ENCODE measurements around the gene IFIT3. TPM values are rescaled to one million over a fixed set of nuclear protein-coding genes. Genes with fewer than 3 reads are reported as not detected.

IFIT3 gene
- total RNA-seq, 1 experiment from 2014 or later: 7.2 TPM

GRCh38 chr10:89355394-89355931 is 27.7 kb downstream of the IFIT3 start:
- Histone ChIP-seq H3K4me3 (no peak overlapping the region), H3K9me2 (ENCODE audit: insufficient read depth) (no peaks in the 10 kb centered on the region; the same call in 1 of the 2 replicates), H2AFZ (no peak overlapping the region), H3K36me3 (ENCODE audit: low read depth) (no peaks in the 10 kb centered on the region), H3K4me2 (no peak overlapping the region), H4K20me1 (ENCODE audit: insufficient read depth) (no peaks in the 10 kb centered on the region), H3K27ac (no peak overlapping the region), H3K27me3 (ENCODE audit: insufficient read depth, low read depth) (no peaks in the 10 kb centered on the region), H3F3A (ENCODE audit: insufficient read depth, low read depth) (peaks cover 24% of the 10 kb centered on the region), H3K4me1 (replicated peaks; ENCODE audit: insufficient read depth) (peaks cover 27% of the 10 kb centered on the region), H3K79me2 (ENCODE audit: low read depth) (no peaks in the 10 kb centered on the region), H3K9me3 (ENCODE audit: insufficient read depth, low read depth) (no peaks in the 10 kb centered on the region)
- TF ChIP-seq, protein P1, sequence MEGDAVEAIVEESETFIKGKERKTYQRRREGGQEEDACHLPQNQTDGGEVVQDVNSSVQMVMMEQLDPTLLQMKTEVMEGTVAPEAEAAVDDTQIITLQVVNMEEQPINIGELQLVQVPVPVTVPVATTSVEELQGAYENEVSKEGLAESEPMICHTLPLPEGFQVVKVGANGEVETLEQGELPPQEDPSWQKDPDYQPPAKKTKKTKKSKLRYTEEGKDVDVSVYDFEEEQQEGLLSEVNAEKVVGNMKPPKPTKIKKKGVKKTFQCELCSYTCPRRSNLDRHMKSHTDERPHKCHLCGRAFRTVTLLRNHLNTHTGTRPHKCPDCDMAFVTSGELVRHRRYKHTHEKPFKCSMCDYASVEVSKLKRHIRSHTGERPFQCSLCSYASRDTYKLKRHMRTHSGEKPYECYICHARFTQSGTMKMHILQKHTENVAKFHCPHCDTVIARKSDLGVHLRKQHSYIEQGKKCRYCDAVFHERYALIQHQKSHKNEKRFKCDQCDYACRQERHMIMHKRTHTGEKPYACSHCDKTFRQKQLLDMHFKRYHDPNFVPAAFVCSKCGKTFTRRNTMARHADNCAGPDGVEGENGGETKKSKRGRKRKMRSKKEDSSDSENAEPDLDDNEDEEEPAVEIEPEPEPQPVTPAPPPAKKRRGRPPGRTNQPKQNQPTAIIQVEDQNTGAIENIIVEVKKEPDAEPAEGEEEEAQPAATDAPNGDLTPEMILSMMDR (conservative IDR thresholded peaks at IDR 0.05): no peak
- no peak for TF ChIP-seq EZH2 (IDR thresholded peaks at IDR 0.05; ENCODE audit: low read depth)
- BruUV-seq (replicated peaks): no TSS peak
- intact Hi-C loops (cut with micrococcal nuclease; ENCODE audit: unreplicated experiment): no loop called here
- no peak for DNase-seq
- POLR2A ChIA-PET (ENCODE audit: unreplicated experiment): no interaction called here
- CTCF ChIA-PET: no interaction called here

DNA sequence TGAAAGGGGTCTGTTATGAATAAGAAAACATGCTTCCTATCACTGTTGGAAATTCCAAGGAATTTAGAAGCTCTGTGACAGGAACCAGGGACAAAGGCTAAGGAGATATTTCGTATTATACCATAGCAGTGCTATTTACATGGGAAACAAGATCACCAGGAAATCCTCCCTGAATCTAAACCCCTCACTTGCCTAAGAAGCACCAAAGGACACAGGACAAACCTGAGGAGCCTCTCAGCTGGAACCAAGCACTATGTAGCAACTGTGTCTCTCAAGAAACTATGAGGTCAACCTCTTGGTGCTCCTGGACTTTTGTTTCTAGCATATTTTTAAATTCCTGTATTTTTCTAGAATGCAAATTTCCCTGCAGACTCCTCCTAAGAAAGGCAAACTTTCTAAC is 29.3 kb downstream of the IFIT3 start:
- ChIA-PET CTCF (no interaction called here), POLR2A (ENCODE audit: unreplicated experiment) (no interaction called here)
- Histone ChIP-seq H3F3A (ENCODE audit: insufficient read depth, low read depth) (peaks cover 10% of the 10 kb centered on the region; the same call in 1 of the 2 replicates), H3K9me2 (ENCODE audit: insufficient read depth) (no peaks in the 10 kb centered on the region; the same call in 1 of the 2 replicates), H3K79me2 (ENCODE audit: low read depth) (no peaks in the 10 kb centered on the region), H3K36me3 (ENCODE audit: low read depth) (no peaks in the 10 kb centered on the region), H4K20me1 (ENCODE audit: insufficient read depth) (no peaks in the 10 kb centered on the region), H3K9me3 (ENCODE audit: insufficient read depth, low read depth) (no peaks in the 10 kb centered on the region), H3K27me3 (ENCODE audit: insufficient read depth, low read depth) (no peaks in the 10 kb centered on the region), H3K27ac (no peak overlapping the region), H3K4me2 (no peak overlapping the region), H3K4me3 (no peak overlapping the region), H2AFZ (no peak overlapping the region), H3K4me1 (replicated peaks; ENCODE audit: insufficient read depth) (peaks cover 13% of the 10 kb centered on the region)
- no peak for TF ChIP-seq EZH2 (IDR thresholded peaks at IDR 0.05; ENCODE audit: low read depth)
- TF ChIP-seq, protein P1 (conservative IDR thresholded peaks at IDR 0.05): no peak
- BruUV-seq (replicated peaks): no TSS peak
- intact Hi-C loops (cut with micrococcal nuclease; ENCODE audit: unreplicated experiment): no loop called here
- no peak for DNase-seq

DNA sequence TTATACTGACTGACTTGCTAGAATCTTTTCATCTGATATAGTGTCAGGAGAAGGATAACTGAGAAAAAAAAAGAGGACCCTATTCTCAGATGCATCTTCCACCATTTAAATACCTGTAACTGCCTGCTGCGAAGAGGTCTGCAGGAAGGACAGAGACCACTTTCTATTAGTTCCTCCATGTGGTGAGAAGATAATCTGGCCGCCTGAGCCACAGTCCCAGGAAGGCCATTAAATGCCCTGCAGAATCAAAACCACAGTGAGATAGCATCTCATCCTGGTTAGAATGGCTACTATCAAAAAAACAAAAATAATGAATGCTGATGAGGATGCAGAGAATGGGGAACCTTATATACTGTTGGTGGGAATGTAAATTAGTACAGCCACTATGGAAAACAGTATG is 30.2 kb downstream of the IFIT3 start:
- intact Hi-C loops (cut with micrococcal nuclease; ENCODE audit: unreplicated experiment): no loop called here
- Histone ChIP-seq H3K4me1 (replicated peaks; ENCODE audit: insufficient read depth) (peaks cover 6% of the 10 kb centered on the region), H2AFZ (no peak overlapping the region), H4K20me1 (ENCODE audit: insufficient read depth) (no peaks in the 10 kb centered on the region), H3K9me2 (ENCODE audit: insufficient read depth) (no peaks in the 10 kb centered on the region; the same call in 1 of the 2 replicates), H3K36me3 (ENCODE audit: low read depth) (no peaks in the 10 kb centered on the region), H3K4me3 (no peak overlapping the region), H3K27ac (no peak overlapping the region), H3K9me3 (ENCODE audit: insufficient read depth, low read depth) (no peaks in the 10 kb centered on the region), H3K27me3 (ENCODE audit: insufficient read depth, low read depth) (no peaks in the 10 kb centered on the region), H3K4me2 (no peak overlapping the region), H3K79me2 (ENCODE audit: low read depth) (no peaks in the 10 kb centered on the region), H3F3A (ENCODE audit: insufficient read depth, low read depth) (peaks cover 3% of the 10 kb centered on the region; the same call in 1 of the 2 replicates)
- POLR2A ChIA-PET (ENCODE audit: unreplicated experiment): no interaction called here
- TF ChIP-seq, protein P1 (conservative IDR thresholded peaks at IDR 0.05): no peak
- TF ChIP-seq EZH2 (IDR thresholded peaks at IDR 0.05; ENCODE audit: low read depth): no peak
- CTCF ChIA-PET: no interaction called here
- DNase-seq: no peak
- BruUV-seq (replicated peaks): no TSS peak
